Loucy (cell line): ENCODE results near the gene CHD6.

Experiments
- H2AFZ ChIP-seq: fragments of 200-600 bp; sonication (generic); 2 replicates; pipeline ENCODE4 v1.6.0; 2016; ENCODE audit warnings: antibody characterized with exemption, mild to moderate bottlenecking, low read length, moderate library complexity
- H3F3A ChIP-seq: fragments of 200-600 bp; 2 replicates; pipeline ENCODE4 v1.6.0; 2016; ENCODE audit warnings: antibody characterized with exemption, low read depth, mild to moderate bottlenecking
- H3K27me3 ChIP-seq: fragments of 200-600 bp; sonication (generic); 2 replicates; pipeline ENCODE4 v1.6.1; 2014; ENCODE audit warnings: low read length, mild to moderate bottlenecking; ENCODE audit not compliant: insufficient read depth, poor library complexity, severe bottlenecking
- H3K36me3 ChIP-seq: fragments of 200-600 bp; sonication (generic); 2 replicates; pipeline ENCODE4 v1.6.1; 2016; ENCODE audit warnings: low read length; ENCODE audit not compliant: insufficient read depth
- H3K4me1 ChIP-seq: fragments of 200-600 bp; sonication (generic); 2 replicates; pipeline ENCODE4 v1.5.1; 2014; ENCODE audit warnings: low read length, mild to moderate bottlenecking; ENCODE audit not compliant: insufficient read depth, poor library complexity, severe bottlenecking
- H3K4me2 ChIP-seq: fragments of 200-600 bp; sonication (generic); 2 replicates; pipeline ENCODE4 v1.6.0; 2014; ENCODE audit warnings: antibody characterized with exemption, low read length, low read depth, mild to moderate bottlenecking; ENCODE audit not compliant: poor library complexity, severe bottlenecking
- H3K4me3 ChIP-seq: fragments of 200-600 bp; sonication (generic); 2 replicates; pipeline ENCODE4 v1.5.1; 2014; ENCODE audit warnings: low read length, mild to moderate bottlenecking, mixed read lengths; ENCODE audit not compliant: poor library complexity, severe bottlenecking
- H3K79me2 ChIP-seq: fragments of 200-600 bp; sonication (generic); 2 replicates; pipeline ENCODE4 v1.6.1; 2014; ENCODE audit warnings: low read length; ENCODE audit not compliant: insufficient read depth
- H3K9ac ChIP-seq: fragments of 200-600 bp; sonication (generic); 2 replicates; pipeline ENCODE4 v1.6.0; 2014; ENCODE audit warnings: mild to moderate bottlenecking, low read depth, low read length, moderate library complexity; ENCODE audit not compliant: poor library complexity, severe bottlenecking
- H3K9me2 ChIP-seq: fragments of 200-600 bp; sonication (generic); replicated peaks from 2 replicates; pipeline ENCODE4 v1.6.1; 2016; ENCODE audit warnings: low read depth, low read length, mixed read lengths
- H3K9me3 ChIP-seq: fragments of 200-600 bp; sonication (generic); 2 replicates; pipeline ENCODE4 v1.6.1; 2014; ENCODE audit warnings: mild to moderate bottlenecking, antibody characterized with exemption, low read length, low read depth; ENCODE audit not compliant: insufficient read depth
- H4K20me1 ChIP-seq: fragments of 200-600 bp; sonication (generic); 2 replicates; pipeline ENCODE4 v1.6.0; 2014; ENCODE audit warnings: antibody characterized with exemption, low read length, mild to moderate bottlenecking; ENCODE audit not compliant: insufficient read depth, poor library complexity, severe bottlenecking
- EZH2phosphoT487 ChIP-seq: fragments of 200-600 bp; IDR thresholded peaks from 2 replicates; pipeline ENCODE4 v1.6.1; 2018; ENCODE audit warnings: antibody characterized with exemption, mild to moderate bottlenecking, moderate library complexity, borderline replicate concordance
- TF ChIP-seq, protein P1 (sequence below): fragments of 200-600 bp; sonication (generic); conservative IDR thresholded peaks from 2 replicates; pipeline ENCODE4 v1.5.1; 2014; ENCODE audit warnings: mild to moderate bottlenecking, antibody characterized with exemption, low read length

CHD6 gene

DNA sequence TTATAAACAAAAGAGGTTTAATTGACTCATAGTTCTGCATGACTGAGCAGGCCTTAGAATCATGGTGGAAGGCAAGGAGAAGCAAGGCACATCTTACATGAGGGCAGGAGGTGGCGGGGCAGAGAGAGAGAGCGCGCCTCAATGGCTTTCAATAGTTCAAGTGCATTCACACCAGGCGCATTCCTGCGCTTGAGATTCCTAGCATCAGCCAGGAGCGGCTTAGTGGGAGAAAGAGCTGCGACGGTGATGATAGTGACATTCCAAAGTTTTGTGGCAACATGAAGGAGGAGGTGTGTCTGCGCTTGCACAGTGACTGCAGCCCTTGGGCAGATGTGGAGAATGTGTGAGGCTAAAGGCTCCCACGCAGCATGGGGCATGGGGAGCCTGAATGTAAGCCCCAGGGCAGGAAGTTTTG, 226.6 kb downstream of the CHD6 start:
- no peak overlapping the region for H3K4me3 ChIP-seq
- TF ChIP-seq EZH2phosphoT487: no peak
- TF ChIP-seq, protein P1, sequence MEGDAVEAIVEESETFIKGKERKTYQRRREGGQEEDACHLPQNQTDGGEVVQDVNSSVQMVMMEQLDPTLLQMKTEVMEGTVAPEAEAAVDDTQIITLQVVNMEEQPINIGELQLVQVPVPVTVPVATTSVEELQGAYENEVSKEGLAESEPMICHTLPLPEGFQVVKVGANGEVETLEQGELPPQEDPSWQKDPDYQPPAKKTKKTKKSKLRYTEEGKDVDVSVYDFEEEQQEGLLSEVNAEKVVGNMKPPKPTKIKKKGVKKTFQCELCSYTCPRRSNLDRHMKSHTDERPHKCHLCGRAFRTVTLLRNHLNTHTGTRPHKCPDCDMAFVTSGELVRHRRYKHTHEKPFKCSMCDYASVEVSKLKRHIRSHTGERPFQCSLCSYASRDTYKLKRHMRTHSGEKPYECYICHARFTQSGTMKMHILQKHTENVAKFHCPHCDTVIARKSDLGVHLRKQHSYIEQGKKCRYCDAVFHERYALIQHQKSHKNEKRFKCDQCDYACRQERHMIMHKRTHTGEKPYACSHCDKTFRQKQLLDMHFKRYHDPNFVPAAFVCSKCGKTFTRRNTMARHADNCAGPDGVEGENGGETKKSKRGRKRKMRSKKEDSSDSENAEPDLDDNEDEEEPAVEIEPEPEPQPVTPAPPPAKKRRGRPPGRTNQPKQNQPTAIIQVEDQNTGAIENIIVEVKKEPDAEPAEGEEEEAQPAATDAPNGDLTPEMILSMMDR: no peak
- no peak overlapping the region for H3K9ac ChIP-seq
- H3F3A ChIP-seq: no peaks in the 10 kb centered on the region
- no peaks in the 10 kb centered on the region for H3K4me1 ChIP-seq
- H2AFZ ChIP-seq: no peak overlapping the region
- no peaks in the 10 kb centered on the region for H3K27me3 ChIP-seq
- no peak overlapping the region for H3K4me2 ChIP-seq
- H3K9me2 ChIP-seq: no peaks in the 10 kb centered on the region
- H3K79me2 ChIP-seq: no peaks in the 10 kb centered on the region
- no peaks in the 10 kb centered on the region for H3K9me3 ChIP-seq
- H3K36me3 ChIP-seq: no peaks in the 10 kb centered on the region
- no peaks in the 10 kb centered on the region for H4K20me1 ChIP-seq

DNA sequence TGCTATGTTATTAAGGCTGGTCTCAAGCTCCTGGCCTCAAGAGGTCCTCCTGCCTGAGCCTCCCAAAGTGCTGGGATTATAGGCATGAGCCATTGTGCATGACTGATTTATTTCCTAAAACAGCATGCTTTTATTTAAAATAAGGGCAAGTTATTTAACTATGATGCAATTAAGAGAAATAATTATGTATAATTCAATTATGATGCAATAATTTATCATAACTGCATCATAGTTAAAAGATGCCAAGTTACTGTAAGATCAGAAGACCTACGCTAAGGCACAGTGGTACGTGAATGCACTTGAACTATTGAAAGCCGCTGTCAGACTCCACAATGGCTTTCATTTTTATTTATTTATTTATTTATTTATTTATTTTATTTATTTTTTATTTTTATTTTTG, 227.3 kb downstream of the CHD6 start:
- Histone ChIP-seq H3K9me2 (no peaks in the 10 kb centered on the region), H3K79me2 (no peaks in the 10 kb centered on the region), H3K4me1 (no peaks in the 10 kb centered on the region), H3F3A (no peaks in the 10 kb centered on the region), H3K9me3 (no peaks in the 10 kb centered on the region), H3K36me3 (no peaks in the 10 kb centered on the region), H4K20me1 (no peaks in the 10 kb centered on the region), H3K27me3 (no peaks in the 10 kb centered on the region), H3K4me3 (no peak overlapping the region), H3K4me2 (no peak overlapping the region), H3K9ac (no peak overlapping the region), H2AFZ (no peak overlapping the region)
- no peak for TF ChIP-seq EZH2phosphoT487
- TF ChIP-seq, protein P1: no peak

DNA sequence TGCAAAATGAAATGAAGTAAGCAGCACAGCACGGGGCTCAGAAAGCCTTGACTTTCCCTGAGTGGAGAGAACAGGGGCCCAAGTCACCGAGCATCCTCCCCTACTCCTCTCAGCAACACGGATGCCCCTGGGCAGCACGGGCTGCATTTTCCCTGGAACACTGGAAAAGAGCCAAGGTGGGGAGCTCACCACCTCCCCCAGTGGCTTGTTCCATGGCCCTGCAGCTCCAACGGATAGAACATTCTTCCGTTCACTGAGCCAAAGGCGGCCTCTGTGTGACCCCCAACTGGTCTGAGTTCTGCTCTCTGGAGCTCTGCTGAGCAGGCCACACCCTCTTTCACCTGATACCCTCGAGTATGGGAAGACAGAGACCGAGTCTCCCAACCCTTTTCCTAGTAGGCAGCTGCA, 230.7 kb downstream of the CHD6 start:
- H3K4me2 ChIP-seq: no peak overlapping the region
- no peaks in the 10 kb centered on the region for H3K9me3 ChIP-seq
- no peaks in the 10 kb centered on the region for H3K9me2 ChIP-seq
- H3K27me3 ChIP-seq: no peaks in the 10 kb centered on the region
- no peaks in the 10 kb centered on the region for H3K79me2 ChIP-seq
- no peak overlapping the region for H3K4me3 ChIP-seq
- no peaks in the 10 kb centered on the region for H3F3A ChIP-seq
- H3K36me3 ChIP-seq: no peaks in the 10 kb centered on the region
- no peak overlapping the region for H2AFZ ChIP-seq
- no peak overlapping the region for H3K9ac ChIP-seq
- TF ChIP-seq, protein P1: no peak
- TF ChIP-seq EZH2phosphoT487: no peak
- peaks cover 2% of the 10 kb centered on the region for H3K4me1 ChIP-seq
- no peaks in the 10 kb centered on the region for H4K20me1 ChIP-seq
